ENCODE data around the gene DYRK1B. TPM values are rescaled to one million over a fixed set of nuclear protein-coding genes. Genes with fewer than 3 reads are reported as not detected.

The DYRK1B gene
- total RNA-seq, 1 experiment from 2014 or later, result 322 TPM

GRCh38 chr19:39843919-39844793, 10.2 kb upstream of the DYRK1B start:
- intact Hi-C loops (cut with micrococcal nuclease; ENCODE audit: unreplicated experiment) (loop anchor here (1.0 to 5.0 kb wide), 5 partner anchors 51 to 292 kb away; partner anchors contain the start of gene PSMC4), in situ Hi-C loops (cut with HindIII; ENCODE audit: low pct_unique_long_range_greater_than_20kb, low sequenced_read_pairs) (loop anchor here (5.0 to 10.0 kb wide), 13 partner anchors 38 to 498 kb away; partner anchors contain the start of genes MED29, PAF1, PSMC4 and ZNF780A)
- BruUV-seq (replicated peaks), result no TSS peak
- POLR2A ChIA-PET, result interaction anchor here (0.6 to 6.8 kb wide), 23 partner anchors 11 to 370 kb away, joined by 3 to 177 read pairs (median 4); partner anchors contain the start of genes DYRK1B and PSMC4
- Histone ChIP-seq H3K4me3 (ENCODE audit: low read depth in 2 of 2, low read length in 2 of 2) (peak overlapping the region; percentile 35 to 52), H3K9me3 (ENCODE audit: control insufficient read depth, insufficient read depth, low read depth, low read length) (no peaks in the 10 kb centered on the region), H3K27me3 (ENCODE audit: control insufficient read depth, insufficient read depth, low read length) (no peaks in the 10 kb centered on the region), H3K4me1 (ENCODE audit: control insufficient read depth, insufficient read depth, low read length) (peaks cover 61% of the 10 kb centered on the region), H3K27ac (ENCODE audit: low read length) (peak overlapping the region; percentile 83), H3K36me3 (ENCODE audit: control insufficient read depth, insufficient read depth, low read length) (peaks cover 26% of the 10 kb centered on the region)
- TF ChIP-seq, protein P1, sequence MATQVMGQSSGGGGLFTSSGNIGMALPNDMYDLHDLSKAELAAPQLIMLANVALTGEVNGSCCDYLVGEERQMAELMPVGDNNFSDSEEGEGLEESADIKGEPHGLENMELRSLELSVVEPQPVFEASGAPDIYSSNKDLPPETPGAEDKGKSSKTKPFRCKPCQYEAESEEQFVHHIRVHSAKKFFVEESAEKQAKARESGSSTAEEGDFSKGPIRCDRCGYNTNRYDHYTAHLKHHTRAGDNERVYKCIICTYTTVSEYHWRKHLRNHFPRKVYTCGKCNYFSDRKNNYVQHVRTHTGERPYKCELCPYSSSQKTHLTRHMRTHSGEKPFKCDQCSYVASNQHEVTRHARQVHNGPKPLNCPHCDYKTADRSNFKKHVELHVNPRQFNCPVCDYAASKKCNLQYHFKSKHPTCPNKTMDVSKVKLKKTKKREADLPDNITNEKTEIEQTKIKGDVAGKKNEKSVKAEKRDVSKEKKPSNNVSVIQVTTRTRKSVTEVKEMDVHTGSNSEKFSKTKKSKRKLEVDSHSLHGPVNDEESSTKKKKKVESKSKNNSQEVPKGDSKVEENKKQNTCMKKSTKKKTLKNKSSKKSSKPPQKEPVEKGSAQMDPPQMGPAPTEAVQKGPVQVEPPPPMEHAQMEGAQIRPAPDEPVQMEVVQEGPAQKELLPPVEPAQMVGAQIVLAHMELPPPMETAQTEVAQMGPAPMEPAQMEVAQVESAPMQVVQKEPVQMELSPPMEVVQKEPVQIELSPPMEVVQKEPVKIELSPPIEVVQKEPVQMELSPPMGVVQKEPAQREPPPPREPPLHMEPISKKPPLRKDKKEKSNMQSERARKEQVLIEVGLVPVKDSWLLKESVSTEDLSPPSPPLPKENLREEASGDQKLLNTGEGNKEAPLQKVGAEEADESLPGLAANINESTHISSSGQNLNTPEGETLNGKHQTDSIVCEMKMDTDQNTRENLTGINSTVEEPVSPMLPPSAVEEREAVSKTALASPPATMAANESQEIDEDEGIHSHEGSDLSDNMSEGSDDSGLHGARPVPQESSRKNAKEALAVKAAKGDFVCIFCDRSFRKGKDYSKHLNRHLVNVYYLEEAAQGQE (IDR thresholded peaks at IDR 0.05; ENCODE audit: insufficient read depth in 1 of 2, low read depth in 2 of 2, low read length in 1 of 2), result no peak
- TF ChIP-seq CTCF (IDR thresholded peaks at IDR 0.05) (no peak), POLR2AphosphoS5 (IDR thresholded peaks at IDR 0.05; ENCODE audit: low read depth, low read length) (no peak), SIN3A (IDR thresholded peaks at IDR 0.05; ENCODE audit: borderline replicate concordance, insufficient read depth, low read depth, low read length) (no peak), TCF7L2 (IDR thresholded peaks at IDR 0.05; ENCODE audit: low read depth, low read length) (no peak)
- ATAC-seq, result no peak
- CTCF ChIA-PET, result interaction anchor here (0.5 to 7.7 kb wide), 49 partner anchors 9 to 541 kb away, joined by 3 to 357 read pairs (median 5); partner anchors contain the start of genes DYRK1B, EID2B and PSMC4
- peak; percentile 97 for DNase-seq (ENCODE audit: low read depth, low spot score)

DNA sequence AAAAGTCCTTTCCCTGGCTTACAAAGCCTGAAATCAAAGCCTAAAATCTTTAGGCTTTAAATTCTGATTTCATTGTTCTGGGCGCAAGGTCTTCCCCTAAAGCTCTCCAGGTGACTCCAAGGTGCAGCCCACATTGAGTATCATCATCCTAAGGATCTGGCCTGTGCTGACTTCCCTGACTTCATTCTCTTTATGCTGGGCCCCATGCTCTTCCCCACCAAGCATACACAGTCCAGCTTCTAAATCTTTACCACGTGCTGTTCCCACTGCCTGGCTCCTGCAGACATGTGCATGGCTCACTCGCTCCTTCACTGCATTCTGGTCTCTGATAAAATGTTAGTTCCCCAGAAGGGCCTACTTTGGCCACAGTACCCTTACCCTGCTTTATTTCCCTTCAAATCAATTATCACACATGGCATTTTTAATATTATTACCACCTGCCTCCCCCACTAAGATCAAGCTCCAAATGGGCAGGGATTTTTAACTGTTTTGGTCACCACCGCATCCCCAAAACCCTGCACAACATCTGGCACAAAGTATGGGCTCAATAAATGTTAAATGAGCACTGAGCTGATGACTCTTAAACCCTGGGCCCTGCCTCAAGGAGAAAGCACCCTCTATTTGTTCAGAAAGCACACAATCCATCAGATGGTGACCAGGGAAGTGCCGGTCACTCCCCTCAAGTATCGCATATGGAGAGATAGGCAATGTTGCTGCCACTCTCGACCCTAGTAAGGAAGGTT, 8.9 kb upstream of the DYRK1B start:
- H3K36me3 ChIP-seq (ENCODE audit: control insufficient read depth, insufficient read depth, low read length), result peaks cover 37% of the 10 kb centered on the region
- H3K27me3 ChIP-seq (ENCODE audit: control insufficient read depth, insufficient read depth, low read length), result no peaks in the 10 kb centered on the region
- no TSS peak for BruUV-seq (replicated peaks)
- peaks cover 57% of the 10 kb centered on the region for H3K4me1 ChIP-seq (ENCODE audit: control insufficient read depth, insufficient read depth, low read length)
- no peak overlapping the region for H3K4me3 ChIP-seq (ENCODE audit: low read depth in 2 of 2, low read length in 2 of 2)
- TF ChIP-seq CTCF (IDR thresholded peaks at IDR 0.05), result no peak
- no peak for TF ChIP-seq TCF7L2 (IDR thresholded peaks at IDR 0.05; ENCODE audit: low read depth, low read length)
- TF ChIP-seq, protein P1 (IDR thresholded peaks at IDR 0.05; ENCODE audit: insufficient read depth in 1 of 2, low read depth in 2 of 2, low read length in 1 of 2), result no peak
- no peak for TF ChIP-seq SIN3A (IDR thresholded peaks at IDR 0.05; ENCODE audit: borderline replicate concordance, insufficient read depth, low read depth, low read length)
- no peak for TF ChIP-seq POLR2AphosphoS5 (IDR thresholded peaks at IDR 0.05; ENCODE audit: low read depth, low read length)
- in situ Hi-C loops (cut with HindIII; ENCODE audit: low pct_unique_long_range_greater_than_20kb, low sequenced_read_pairs), result loop anchor here (5.0 to 10.0 kb wide), 13 partner anchors 39 to 499 kb away; partner anchors contain the start of genes MED29, PAF1, PSMC4 and ZNF780A
- H3K27ac ChIP-seq (ENCODE audit: low read length), result peak overlapping the region; percentile 9
- intact Hi-C loops (cut with micrococcal nuclease; ENCODE audit: unreplicated experiment), result loop anchor here (1.0 to 5.0 kb wide), 2 partner anchors 169 to 291 kb away; no protein-coding TSS in a partner anchor
- DNase-seq (ENCODE audit: low read depth, low spot score) (no peak), ATAC-seq (no peak)
- H3K9me3 ChIP-seq (ENCODE audit: control insufficient read depth, insufficient read depth, low read depth, low read length), result no peaks in the 10 kb centered on the region
- POLR2A ChIA-PET, result interaction anchor here (0.6 to 6.8 kb wide), 10 partner anchors 9 to 436 kb away, joined by 3 to 177 read pairs (median 4); partner anchors contain the start of genes DYRK1B, PSMC4 and ZFP36
- CTCF ChIA-PET, result interaction anchor here (0.5 to 7.7 kb wide), 31 partner anchors 9 to 402 kb away, joined by 3 to 357 read pairs (median 5); partner anchors contain the start of genes DYRK1B and PSMC4

Measured in Panc1 (cell line).